H1 (cell line): ENCODE measurements around the gene FAM53B. TPM values are rescaled to one million over a fixed set of nuclear protein-coding genes. Genes with fewer than 3 reads are reported as not detected.

Experiments
- CTCF ChIA-PET: fragments of 300-600 bp; sonication (Branson Sonifier 250); formaldehyde crosslinking; loops from one replicate; lab custom pipeline; 2021; ENCODE audit not compliant: partially characterized antibody; lab: Charles Lee
- POLR2A ChIA-PET: fragments of 300-600 bp; sonication (Branson Sonifier 250); formaldehyde crosslinking; loops from one replicate; lab custom pipeline; 2021; ENCODE audit warnings: inconsistent platforms; ENCODE audit not compliant: partially characterized antibody; lab: Charles Lee
- DNase-seq, 2 experiments: peaks; one replicate each; pipeline versions ENCODE4 v3.0.0 to v3.0.0-alpha.2; 2010 to 2022; ENCODE audit warnings: low spot score in 2 of 2, low read depth in 1 of 2, mixed read lengths in 1 of 2
- FAIRE-seq: peaks from 2 replicates; lab custom pipeline; 2011; peaks lifted over from hg19 to GRCh38; lab: Jason Lieb, UNC
- H2AFZ ChIP-seq: 2 replicates; pipeline ENCODE4 v1.8.1; 2012; ENCODE audit warnings: low read length, inconsistent platforms
- H2AK5ac ChIP-seq: 2 replicates; pipeline ENCODE4 v1.6.1; 2013; ENCODE audit warnings: low read depth, low read length
- H2BK120ac ChIP-seq: replicated peaks from 2 replicates; pipeline ENCODE3; 2013; ENCODE audit warnings: low read depth, low read length, inconsistent platforms
- H2BK12ac ChIP-seq: 2 replicates; pipeline ENCODE4 v1.6.1; 2013; ENCODE audit warnings: low read depth, low read length
- H2BK15ac ChIP-seq: 2 replicates; pipeline ENCODE4 v1.6.1; 2013; ENCODE audit warnings: low read length
- H2BK20ac ChIP-seq: 2 replicates; pipeline ENCODE4 v1.6.1; 2013; ENCODE audit warnings: low read length
- H2BK5ac ChIP-seq: 2 replicates; pipeline ENCODE4 v1.6.1; 2013; ENCODE audit warnings: low read depth, low read length
- H3K14ac ChIP-seq: 2 replicates; pipeline ENCODE4 v1.6.1; 2013; ENCODE audit warnings: inconsistent platforms; ENCODE audit not compliant: insufficient read length
- H3K18ac ChIP-seq: 2 replicates; pipeline ENCODE4 v1.6.1; 2013; ENCODE audit warnings: low read length; ENCODE audit errors: extremely low read depth
- H3K23ac ChIP-seq: 2 replicates; pipeline ENCODE4 v1.6.1; 2013; ENCODE audit warnings: inconsistent platforms; ENCODE audit not compliant: insufficient read length
- H3K23me2 ChIP-seq: 2 replicates; pipeline ENCODE4 v1.6.1; 2013; ENCODE audit warnings: low read depth, low read length
- H3K27ac ChIP-seq: 2 replicates; pipeline ENCODE4 v1.6.1; 2011; ENCODE audit warnings: low read depth, low read length, inconsistent platforms
- H3K27me3 ChIP-seq, 4 experiments: replicated peaks in 1 of 4; 1 replicate in 1 of 4; 2 replicates in 3 of 4; pipeline versions ENCODE4 v1.6.1 to v1.8.1; 2011 to 2013; ENCODE audit warnings: low read length in 3 of 4, mild to moderate bottlenecking in 3 of 4, inconsistent platforms in 2 of 4, mixed read lengths in 2 of 4, moderate library complexity in 1 of 4; ENCODE audit not compliant: control insufficient read depth in 3 of 4, insufficient read depth in 3 of 4; ENCODE audit errors: extremely low read depth in 1 of 4
- H3K36me3 ChIP-seq, 4 experiments: 2 replicates each; pipeline versions ENCODE4 v1.6.1 to v1.8.1; 2011 to 2013; ENCODE audit warnings: mild to moderate bottlenecking in 4 of 4, low read length in 3 of 4, moderate library complexity in 2 of 4, control low read depth in 1 of 4, inconsistent platforms in 1 of 4; ENCODE audit not compliant: insufficient read depth in 4 of 4, control insufficient read depth in 2 of 4
- H3K4ac ChIP-seq: replicated peaks from 2 replicates; pipeline ENCODE3; 2013; ENCODE audit warnings: low read length, low read depth, mixed read lengths, inconsistent platforms; ENCODE audit not compliant: insufficient read length
- H3K4me1 ChIP-seq, 4 experiments: replicated peaks in 1 of 4; 1 replicate in 1 of 4; 2 replicates in 3 of 4; pipeline versions ENCODE4 v1.6.1 to v1.8.1; 2011 to 2013; ENCODE audit warnings: low read length in 3 of 4, inconsistent platforms in 2 of 4, mixed read lengths in 1 of 4; ENCODE audit not compliant: insufficient read depth in 4 of 4, control insufficient read depth in 3 of 4
- H3K4me2 ChIP-seq, 2 experiments: 2 replicates each; pipeline versions ENCODE4 v1.6.1 to v1.8.1; 2011 to 2013; ENCODE audit warnings: low read depth in 2 of 2, low read length in 2 of 2, control low read depth in 1 of 2, inconsistent platforms in 1 of 2, mild to moderate bottlenecking in 1 of 2; ENCODE audit not compliant: insufficient read depth in 1 of 2
- H3K4me3 ChIP-seq, 4 experiments: fragments of 200-600, 300-600 bp in 1 of 4; sonication (generic), shearing (Covaris generic), sonication (Bioruptor Twin) in 1 of 4; 2 replicates each; pipeline versions ENCODE4 v1.5.1 to v1.8.1; 2011 to 2016; ENCODE audit warnings: low read length in 4 of 4, low read depth in 3 of 4, control low read depth in 2 of 4, inconsistent platforms in 2 of 4, mild to moderate bottlenecking in 2 of 4, mixed read lengths in 1 of 4, moderate library complexity in 1 of 4; ENCODE audit not compliant: insufficient read depth in 2 of 4; ENCODE audit errors: extremely low read depth in 1 of 4
- H3K56ac ChIP-seq: replicated peaks from 2 replicates; pipeline ENCODE3; 2013; ENCODE audit warnings: low read depth, mild to moderate bottlenecking, mixed read lengths, low read length, inconsistent platforms; ENCODE audit not compliant: insufficient read length
- H3K79me1 ChIP-seq: 2 replicates; pipeline ENCODE4 v1.6.1; 2013; ENCODE audit warnings: low read depth, low read length, control low read depth
- H3K79me2 ChIP-seq, 2 experiments: 2 replicates each; pipeline versions ENCODE4 v1.6.1 to v1.8.1; 2012 to 2013; ENCODE audit warnings: low read length in 2 of 2, mild to moderate bottlenecking in 2 of 2, inconsistent platforms in 1 of 2; ENCODE audit not compliant: insufficient read depth in 2 of 2, control insufficient read depth in 1 of 2
- H3K9ac ChIP-seq, 4 experiments: replicated peaks in 1 of 4; 1 replicate in 1 of 4; 2 replicates in 3 of 4; pipeline versions ENCODE4 v1.6.1 to v1.8.1; 2011 to 2013; ENCODE audit warnings: low read depth in 3 of 4, low read length in 3 of 4, control low read depth in 2 of 4, mild to moderate bottlenecking in 2 of 4, moderate library complexity in 2 of 4, inconsistent platforms in 1 of 4; ENCODE audit errors: extremely low read depth in 1 of 4
- H3K9me3 ChIP-seq, 2 experiments: 2 replicates each; pipeline versions ENCODE4 v1.6.1 to v1.8.1; 2012 to 2013; ENCODE audit warnings: mild to moderate bottlenecking in 2 of 2, moderate library complexity in 2 of 2, control low read depth in 1 of 2, inconsistent platforms in 1 of 2, low read depth in 1 of 2, low read length in 1 of 2, mixed read lengths in 1 of 2; ENCODE audit not compliant: insufficient read depth in 2 of 2
- H4K20me1 ChIP-seq, 2 experiments: replicated peaks in 1 of 2; 2 replicates each; pipeline versions ENCODE3 to v1.8.1; 2011 to 2013; ENCODE audit warnings: inconsistent platforms in 2 of 2, low read length in 2 of 2, mild to moderate bottlenecking in 1 of 2; ENCODE audit not compliant: insufficient read depth in 2 of 2, control insufficient read depth in 1 of 2
- H4K5ac ChIP-seq: 2 replicates; pipeline ENCODE4 v1.6.1; 2013; ENCODE audit warnings: low read length, low read depth, mixed read lengths, inconsistent platforms; ENCODE audit not compliant: insufficient read length
- H4K8ac ChIP-seq: 2 replicates; pipeline ENCODE4 v1.8.0; 2013; ENCODE audit warnings: mild to moderate bottlenecking, moderate library complexity, low read length, inconsistent platforms; ENCODE audit not compliant: insufficient read depth; ENCODE audit errors: extremely low read depth
- H4K91ac ChIP-seq: replicated peaks from 2 replicates; pipeline ENCODE3; 2013; ENCODE audit warnings: low read length, mixed read lengths, inconsistent platforms; ENCODE audit not compliant: insufficient read length
- ASH2L ChIP-seq: fragments of 200-600, 300-600 bp; sonication (generic); IDR thresholded peaks from one replicate; pipeline ENCODE4 v1.7.1; 2017; ENCODE audit warnings: low read length
- BCL11A ChIP-seq, 2 experiments: IDR thresholded peaks; one replicate each; pipeline ENCODE4 v1.6.1; 2011; ENCODE audit warnings: low read depth in 2 of 2, low read length in 2 of 2, mild to moderate bottlenecking in 2 of 2
- CBX8 ChIP-seq: fragments of 300-800, 300-1000 bp; sonication (generic); IDR thresholded peaks from 2 replicates; pipeline ENCODE4 v1.7.1; 2016; ENCODE audit warnings: low read depth, low read length, borderline replicate concordance
- CEBPB ChIP-seq: IDR thresholded peaks from 2 replicates; pipeline ENCODE4 v1.6.1; 2012; ENCODE audit warnings: low read depth, low read length
- CHD1 ChIP-seq: IDR thresholded peaks from 2 replicates; pipeline ENCODE4 v1.6.1; 2012; ENCODE audit warnings: low read depth, low read length, improper control_type of control experiment
- GABPA ChIP-seq: IDR thresholded peaks from 2 replicates; pipeline ENCODE4 v1.6.1; 2011; ENCODE audit warnings: mild to moderate bottlenecking, low read length, moderate library complexity, borderline replicate concordance; ENCODE audit not compliant: insufficient read depth
- GTF2F1 ChIP-seq: IDR thresholded peaks from 2 replicates; pipeline ENCODE4 v1.6.1; 2012; ENCODE audit warnings: low read depth, low read length, improper control_type of control experiment, borderline replicate concordance
- JUND ChIP-seq: IDR thresholded peaks from 2 replicates; pipeline ENCODE4 v1.6.1; 2011; ENCODE audit warnings: mild to moderate bottlenecking, improper control_type of control experiment, low read length
- KDM4A ChIP-seq: IDR thresholded peaks from one replicate; pipeline ENCODE4 v1.7.1; 2012; ENCODE audit warnings: low read depth, mild to moderate bottlenecking, moderate library complexity, low read length, inconsistent platforms; ENCODE audit not compliant: severe bottlenecking
- PHF8 ChIP-seq: fragments of 200-600 bp; sonication (generic); conservative IDR thresholded peaks from 2 replicates; pipeline ENCODE4 v1.7.1; 2012; ENCODE audit warnings: low read depth, mild to moderate bottlenecking, inconsistent platforms, low read length, moderate library complexity
- POLR2AphosphoS5 ChIP-seq: IDR thresholded peaks from 2 replicates; pipeline ENCODE4 v1.6.1; 2011; ENCODE audit warnings: low read depth, low read length
- RXRA ChIP-seq: IDR thresholded peaks from 2 replicates; pipeline ENCODE4 v1.6.1; 2011; ENCODE audit warnings: low read depth, mild to moderate bottlenecking, low read length, moderate library complexity; ENCODE audit not compliant: insufficient read depth
- SP1 ChIP-seq: IDR thresholded peaks from 2 replicates; pipeline ENCODE4 v1.6.1; 2011; ENCODE audit warnings: low read depth, low read length
- SP2 ChIP-seq: IDR thresholded peaks from 2 replicates; pipeline ENCODE4 v1.6.1; 2012; ENCODE audit warnings: mild to moderate bottlenecking, low read length, inconsistent platforms
- WGBS, 2 experiments: shearing (Covaris generic) in 1 of 2; methylation state at CpG; one replicate each; pipeline versions ENCODE4 v1.1.6 to v1.1.7; 2013 to 2015; ENCODE audit warnings: low lambda C conversion rate in 2 of 2, mixed read lengths in 2 of 2, inconsistent platforms in 1 of 2, low coverage in 1 of 2, missing lambda C conversion rate in 1 of 2; ENCODE audit not compliant: insufficient replicate concordance in 2 of 2, insufficient coverage in 1 of 2, insufficient read length in 1 of 2; ENCODE audit errors: extremely low coverage in 1 of 2, missing lambda C conversion rate in 1 of 2; 5-methylcytosine and 5-hydroxymethylcytosine counted together
- polyA plus RNA-seq, 7 experiments: library from polyadenylated mRNA; depleted of rRNA in 3 of 7; stranded (reverse) in 5 of 7; unstranded in 2 of 7; fragments of >200 nt in 5 of 7; fragments of 200-250 nt in 2 of 7; gene quantifications; 1 replicate in 5 of 7; 2 replicates in 1 of 7; 4 replicates in 1 of 7; pipeline versions ENCODE4 v1.2.1 to v1.2.3, GENCODE V29; 2011 to 2013; ENCODE audit warnings: missing spikeins in 2 of 7, mixed read lengths in 2 of 7
- total RNA-seq: library from RNA; stranded (reverse); fragmentation: NEBNext Ultra II Directional; extraction: Animal tissue kit (Norgen Biotek cat#: 25700); gene quantifications from 2 replicates; pipeline ENCODE4 v1.2.1, GENCODE V29; 2021
- TF ChIP-seq, protein P1 (sequence below): IDR thresholded peaks from 2 replicates; pipeline ENCODE4 v1.6.1; 2012; ENCODE audit warnings: inconsistent platforms

Gene FAM53B
- total and polyA plus RNA-seq, 2 of the 8 experiments (the other 6 are each of a cell fraction or from before 2014, with no cell fraction given), result 5.3 to 14.4 TPM

DNA sequence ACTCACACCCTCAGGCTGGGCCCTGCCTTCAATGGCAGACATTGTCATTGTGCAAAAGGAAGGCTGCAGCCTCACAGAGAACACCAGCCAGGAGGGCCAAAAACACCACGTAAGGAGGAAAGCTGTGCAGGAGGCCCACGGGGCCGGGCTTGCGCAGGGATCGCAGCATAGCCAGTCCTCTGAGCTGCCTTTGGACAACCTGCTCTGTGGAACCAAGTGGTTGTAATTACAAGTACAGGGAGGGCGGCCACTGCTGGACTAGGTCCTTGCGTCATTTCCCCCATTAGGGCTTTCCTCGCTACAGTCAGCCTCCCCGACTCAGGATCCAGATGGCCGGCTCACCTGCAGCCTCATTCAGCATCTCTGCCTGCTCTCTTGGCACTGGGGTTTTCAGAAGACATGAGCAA, 66.9 kb downstream of the FAM53B start:
- no peak overlapping the region for H3K4ac ChIP-seq
- no peak overlapping the region for H3K27ac ChIP-seq
- no peak overlapping the region for H4K5ac ChIP-seq
- H3K56ac ChIP-seq, result no peak overlapping the region
- peaks cover 0 to 6% (median 4%) of the 10 kb centered on the region in 4 experiments; a peak in 3 of 8 replicates for H3K36me3 ChIP-seq
- no peaks in the 10 kb centered on the region for H3K9me3 ChIP-seq
- POLR2A ChIA-PET, result no interaction called here
- no peak overlapping the region for H3K14ac ChIP-seq
- H3K4me1 ChIP-seq, result peaks cover 0 to 3% (median 0%) of the 10 kb centered on the region in 4 experiments; a peak in 3 of 7 replicates
- H4K20me1 ChIP-seq, result peaks cover 0 to 2% of the 10 kb centered on the region in 2 experiments
- H3K23me2 ChIP-seq, result no peaks in the 10 kb centered on the region
- H3K4me2 ChIP-seq, result no peak overlapping the region
- no peak overlapping the region for H3K4me3 ChIP-seq
- no peak overlapping the region for H2BK20ac ChIP-seq
- no peak overlapping the region for H3K23ac ChIP-seq
- no peak overlapping the region for H4K91ac ChIP-seq
- no peak overlapping the region for H2AK5ac ChIP-seq
- peaks cover 8% of the 10 kb centered on the region for H3K79me1 ChIP-seq
- FAIRE-seq (no peak), DNase-seq (no peak)
- CTCF ChIA-PET, result interaction anchor here (0.9 to 1.3 kb wide), 2 partner anchors 20 to 138 kb away, joined by 3 to 5 read pairs; no protein-coding TSS in a partner anchor
- H2BK12ac ChIP-seq, result no peak overlapping the region
- no peak overlapping the region for H2BK120ac ChIP-seq
- no peak overlapping the region for H4K8ac ChIP-seq
- H3K18ac ChIP-seq, result no peak overlapping the region
- H3K27me3 ChIP-seq, result no peaks in the 10 kb centered on the region
- no peak overlapping the region for H2AFZ ChIP-seq
- H3K9ac ChIP-seq, result peak overlapping the region in 1 of 4 experiments; percentile 14; a peak in 1 of 7 replicates
- H3K79me2 ChIP-seq, result no peaks in the 10 kb centered on the region
- no peak overlapping the region for H2BK15ac ChIP-seq
- 97% methylated on average over 8 of the region's 10 CpGs; no CpG with 5 or more reads in 1 of the 2 experiments for WGBS, 2 experiments
- TF ChIP-seq POLR2AphosphoS5 (no peak), BCL11A (IDR thresholded peaks at IDR 0.05; ENCODE audit: low read depth in 2 of 2, low read length in 2 of 2) (no peak), GTF2F1 (no peak), JUND (no peak), GABPA (no peak), PHF8 (no peak), SP2 (no peak), RXRA (no peak), KDM4A (no peak), CEBPB (no peak), ASH2L (no peak), CHD1 (no peak), CBX8 (no peak), SP1 (no peak)
- TF ChIP-seq, protein P1, sequence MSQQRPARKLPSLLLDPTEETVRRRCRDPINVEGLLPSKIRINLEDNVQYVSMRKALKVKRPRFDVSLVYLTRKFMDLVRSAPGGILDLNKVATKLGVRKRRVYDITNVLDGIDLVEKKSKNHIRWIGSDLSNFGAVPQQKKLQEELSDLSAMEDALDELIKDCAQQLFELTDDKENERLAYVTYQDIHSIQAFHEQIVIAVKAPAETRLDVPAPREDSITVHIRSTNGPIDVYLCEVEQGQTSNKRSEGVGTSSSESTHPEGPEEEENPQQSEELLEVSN, result no peak
- H2BK5ac ChIP-seq, result no peak overlapping the region
